ENCODE measurements around the gene MORN3.
"Not testable (repeated sequence)": the region's sequence is repeated elsewhere in the genome, so short reads cannot be mapped to it uniquely, and the experiment has no call there.

Gene MORN3

GRCh38 chr12:121634836-121635235 lies 34.6 kb downstream of the MORN3 start:
- DNase-seq (ENCODE audit: extremely low read depth, low read depth) = no peak
- no peak for TF ChIP-seq CTCF (IDR thresholded peaks at IDR 0.05; ENCODE audit: low read depth, low read length, missing control alignments)

GRCh38 chr12:121633833-121634196 lies 35.6 kb downstream of the MORN3 start:
- not testable (repeated sequence) for DNase-seq (ENCODE audit: extremely low read depth, low read depth); H3K4me3 ChIP-seq (replicated peaks; ENCODE audit: low read depth, low read length)

More at GRCh38 chr12:121634836-121635235, 34.6 kb downstream of the MORN3 start:
- H3K4me3 ChIP-seq (replicated peaks; ENCODE audit: low read depth, low read length) = no peak overlapping the region

GRCh38 chr12:121632069-121632970 lies 37.1 kb downstream of the MORN3 start:
- no peak overlapping the region for H3K4me3 ChIP-seq (replicated peaks; ENCODE audit: low read depth, low read length)
- TF ChIP-seq CTCF (IDR thresholded peaks at IDR 0.05; ENCODE audit: low read depth, low read length, missing control alignments) = no peak
- no peak for DNase-seq (ENCODE audit: extremely low read depth, low read depth)

GRCh38 chr12:121630791-121631355 lies 38.6 kb downstream of the MORN3 start:
- no peak overlapping the region for H3K4me3 ChIP-seq (replicated peaks; ENCODE audit: low read depth, low read length)
- no peak for TF ChIP-seq CTCF (IDR thresholded peaks at IDR 0.05; ENCODE audit: low read depth, low read length, missing control alignments)

DNA sequence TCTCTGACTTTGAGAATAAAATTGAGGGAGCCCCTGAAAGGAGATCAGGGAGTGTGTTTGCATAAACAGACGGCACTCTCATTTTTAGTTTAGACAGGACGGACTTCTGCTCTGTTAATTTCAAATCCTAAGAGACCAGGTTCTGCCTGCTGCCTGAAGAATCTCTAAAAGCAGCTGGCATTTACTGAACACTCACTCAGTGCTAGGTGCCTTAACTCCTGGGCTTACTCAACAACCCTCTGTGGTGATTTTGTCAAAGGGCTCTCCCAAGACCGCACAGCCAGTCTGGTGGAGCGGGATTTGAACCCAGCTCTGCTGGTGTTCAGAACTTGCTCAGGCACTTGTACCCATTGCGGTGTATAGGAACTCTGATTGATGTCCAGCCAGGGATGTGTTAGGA lies 40.9 kb downstream of the MORN3 start:
- DNase-seq (ENCODE audit: extremely low read depth, low read depth) = no peak
- H3K4me3 ChIP-seq (replicated peaks; ENCODE audit: low read depth, low read length) = peak overlapping the region; percentile 78
- TF ChIP-seq CTCF (IDR thresholded peaks at IDR 0.05; ENCODE audit: low read depth, low read length, missing control alignments) = no peak

More at GRCh38 chr12:121630791-121631355, 38.6 kb downstream of the MORN3 start:
- no peak for DNase-seq (ENCODE audit: extremely low read depth, low read depth)

- no peak for DNase-seq (ENCODE audit: extremely low read depth, low read depth)
- peak overlapping the region; percentile 78 for H3K4me3 ChIP-seq (replicated peaks; ENCODE audit: low read depth, low read length)
- no peak for TF ChIP-seq CTCF (IDR thresholded peaks at IDR 0.05; ENCODE audit: low read depth, low read length, missing control alignments)
These were observed 41.4 kb downstream of the MORN3 start for GRCh38 chr12:121628037-121628436.

GRCh38 chr12:121626853-121627640 lies 42.4 kb downstream of the MORN3 start:
- peak; percentile 29 for DNase-seq (ENCODE audit: extremely low read depth, low read depth)
- TF ChIP-seq CTCF (IDR thresholded peaks at IDR 0.05; ENCODE audit: low read depth, low read length, missing control alignments) = no peak
- H3K4me3 ChIP-seq (replicated peaks; ENCODE audit: low read depth, low read length) = peak overlapping the region; percentile 78

Data from HFF-Myc (cell line).